MM.1S (cell line): ENCODE data around the gene PTPRN2.

Experiments
- DNase-seq: peaks from one replicate; pipeline ENCODE4 v3.0.0-alpha.2; 2015
- H2AFZ ChIP-seq: fragments of 300-600 bp; sonication (generic); 2 replicates; pipeline ENCODE4 v1.6.0; 2016; ENCODE audit warnings: antibody characterized with exemption, low read length
- H3F3A ChIP-seq: fragments of 300-600 bp; sonication (generic); 2 replicates; pipeline ENCODE4 v1.6.1; 2016; ENCODE audit warnings: mild to moderate bottlenecking, antibody characterized with exemption, low read length, moderate library complexity, mixed read lengths; ENCODE audit not compliant: insufficient read depth
- H3K27ac ChIP-seq: fragments of 300-600 bp; sonication (generic); 2 replicates; pipeline ENCODE4 v1.5.1; 2016; ENCODE audit warnings: mild to moderate bottlenecking, low read length
- H3K27me3 ChIP-seq: fragments of 300-600 bp; sonication (generic); replicated peaks from 2 replicates; pipeline ENCODE4 v1.6.0; 2016; ENCODE audit warnings: low read length; ENCODE audit not compliant: insufficient read depth
- H3K36me3 ChIP-seq: fragments of 300-600 bp; sonication (generic); replicated peaks from 2 replicates; pipeline ENCODE4 v1.6.1; 2016; ENCODE audit warnings: mild to moderate bottlenecking, low read length, mixed read lengths; ENCODE audit not compliant: insufficient read depth
- H3K4me1 ChIP-seq: fragments of 300-600 bp; sonication (generic); 2 replicates; pipeline ENCODE4 v1.6.1; 2016; ENCODE audit warnings: low read length, mixed read lengths
- H3K4me2 ChIP-seq: fragments of 300-600 bp; sonication (generic); 2 replicates; pipeline ENCODE4 v1.6.0; 2016; ENCODE audit warnings: low read depth, low read length
- H3K4me3 ChIP-seq: fragments of 300-600 bp; sonication (generic); 2 replicates; pipeline ENCODE4 v1.5.1; 2016; ENCODE audit warnings: low read length, mixed read lengths
- H3K79me2 ChIP-seq: fragments of 300-600 bp; sonication (generic); 2 replicates; pipeline ENCODE4 v1.6.1; 2016; ENCODE audit warnings: mixed run types, low read length, mixed read lengths
- H3K9ac ChIP-seq: fragments of 300-600 bp; sonication (generic); 2 replicates; pipeline ENCODE4 v1.6.1; 2016; ENCODE audit warnings: low read length, mixed read lengths
- H3K9me2 ChIP-seq: fragments of 300-600 bp; sonication (generic); replicated peaks from 2 replicates; pipeline ENCODE4 v1.6.1; 2016; ENCODE audit warnings: mild to moderate bottlenecking, low read length, mixed read lengths; ENCODE audit not compliant: insufficient read depth
- H3K9me3 ChIP-seq: fragments of 300-600 bp; sonication (generic); replicated peaks from 2 replicates; pipeline ENCODE4 v1.6.1; 2016; ENCODE audit warnings: mild to moderate bottlenecking, low read length, mixed read lengths; ENCODE audit not compliant: insufficient read depth
- H4K20me1 ChIP-seq: fragments of 300-600 bp; sonication (generic); 2 replicates; pipeline ENCODE4 v1.6.1; 2016; ENCODE audit warnings: mild to moderate bottlenecking, low read length, moderate library complexity, mixed read lengths; ENCODE audit not compliant: insufficient read depth
- EZH2 ChIP-seq: fragments of 300-600 bp; sonication (generic); optimal IDR thresholded peaks from 2 replicates; pipeline ENCODE3; 2017; ENCODE audit warnings: low read depth, mild to moderate bottlenecking, antibody characterized with exemption, low read length, mixed read lengths
- EZH2phosphoT487 ChIP-seq: fragments of 300-600 bp; sonication (generic); IDR thresholded peaks from 2 replicates; pipeline ENCODE4 v1.6.1; 2018; ENCODE audit warnings: antibody characterized with exemption, low read length
- TF ChIP-seq, protein P1 (sequence below): fragments of 300-600 bp; sonication (generic); IDR thresholded peaks from 2 replicates; pipeline ENCODE4 v1.5.1; 2016; ENCODE audit warnings: antibody characterized with exemption, low read length, mixed read lengths

Gene PTPRN2

GRCh38 chr7:157801113-157801512 is 786.5 kb downstream of the PTPRN2 start:
- no peak for TF ChIP-seq EZH2phosphoT487
- no peak for TF ChIP-seq EZH2
- TF ChIP-seq, protein P1, sequence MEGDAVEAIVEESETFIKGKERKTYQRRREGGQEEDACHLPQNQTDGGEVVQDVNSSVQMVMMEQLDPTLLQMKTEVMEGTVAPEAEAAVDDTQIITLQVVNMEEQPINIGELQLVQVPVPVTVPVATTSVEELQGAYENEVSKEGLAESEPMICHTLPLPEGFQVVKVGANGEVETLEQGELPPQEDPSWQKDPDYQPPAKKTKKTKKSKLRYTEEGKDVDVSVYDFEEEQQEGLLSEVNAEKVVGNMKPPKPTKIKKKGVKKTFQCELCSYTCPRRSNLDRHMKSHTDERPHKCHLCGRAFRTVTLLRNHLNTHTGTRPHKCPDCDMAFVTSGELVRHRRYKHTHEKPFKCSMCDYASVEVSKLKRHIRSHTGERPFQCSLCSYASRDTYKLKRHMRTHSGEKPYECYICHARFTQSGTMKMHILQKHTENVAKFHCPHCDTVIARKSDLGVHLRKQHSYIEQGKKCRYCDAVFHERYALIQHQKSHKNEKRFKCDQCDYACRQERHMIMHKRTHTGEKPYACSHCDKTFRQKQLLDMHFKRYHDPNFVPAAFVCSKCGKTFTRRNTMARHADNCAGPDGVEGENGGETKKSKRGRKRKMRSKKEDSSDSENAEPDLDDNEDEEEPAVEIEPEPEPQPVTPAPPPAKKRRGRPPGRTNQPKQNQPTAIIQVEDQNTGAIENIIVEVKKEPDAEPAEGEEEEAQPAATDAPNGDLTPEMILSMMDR: no peak
- Histone ChIP-seq H3K9me3 (no peaks in the 10 kb centered on the region), H3K4me2 (no peak overlapping the region), H3K9ac (no peak overlapping the region), H3F3A (no peaks in the 10 kb centered on the region), H4K20me1 (no peaks in the 10 kb centered on the region), H3K4me3 (no peak overlapping the region), H3K79me2 (no peaks in the 10 kb centered on the region), H3K9me2 (no peaks in the 10 kb centered on the region), H3K27me3 (peaks cover 91% of the 10 kb centered on the region), H3K27ac (no peak overlapping the region), H2AFZ (no peak overlapping the region), H3K36me3 (no peaks in the 10 kb centered on the region), H3K4me1 (no peaks in the 10 kb centered on the region)
- DNase-seq: no peak

- no peaks in the 10 kb centered on the region for H3K4me1 ChIP-seq
- no peak overlapping the region for H3K4me2 ChIP-seq
- TF ChIP-seq, protein P1: no peak
- no peak for TF ChIP-seq EZH2
- TF ChIP-seq EZH2phosphoT487: no peak
- no peaks in the 10 kb centered on the region for H4K20me1 ChIP-seq
- H3F3A ChIP-seq: no peaks in the 10 kb centered on the region
- no peaks in the 10 kb centered on the region for H3K9me3 ChIP-seq
- H3K27ac ChIP-seq: no peak overlapping the region
- no peaks in the 10 kb centered on the region for H3K79me2 ChIP-seq
- H3K36me3 ChIP-seq: no peaks in the 10 kb centered on the region
- peaks cover 91% of the 10 kb centered on the region for H3K27me3 ChIP-seq
- DNase-seq: no peak
- H2AFZ ChIP-seq: no peak overlapping the region
- no peak overlapping the region for H3K4me3 ChIP-seq
- H3K9me2 ChIP-seq: no peaks in the 10 kb centered on the region
- H3K9ac ChIP-seq: no peak overlapping the region
Observed at GRCh38 chr7:157800281-157800680, 787.3 kb downstream of the PTPRN2 start.

DNA sequence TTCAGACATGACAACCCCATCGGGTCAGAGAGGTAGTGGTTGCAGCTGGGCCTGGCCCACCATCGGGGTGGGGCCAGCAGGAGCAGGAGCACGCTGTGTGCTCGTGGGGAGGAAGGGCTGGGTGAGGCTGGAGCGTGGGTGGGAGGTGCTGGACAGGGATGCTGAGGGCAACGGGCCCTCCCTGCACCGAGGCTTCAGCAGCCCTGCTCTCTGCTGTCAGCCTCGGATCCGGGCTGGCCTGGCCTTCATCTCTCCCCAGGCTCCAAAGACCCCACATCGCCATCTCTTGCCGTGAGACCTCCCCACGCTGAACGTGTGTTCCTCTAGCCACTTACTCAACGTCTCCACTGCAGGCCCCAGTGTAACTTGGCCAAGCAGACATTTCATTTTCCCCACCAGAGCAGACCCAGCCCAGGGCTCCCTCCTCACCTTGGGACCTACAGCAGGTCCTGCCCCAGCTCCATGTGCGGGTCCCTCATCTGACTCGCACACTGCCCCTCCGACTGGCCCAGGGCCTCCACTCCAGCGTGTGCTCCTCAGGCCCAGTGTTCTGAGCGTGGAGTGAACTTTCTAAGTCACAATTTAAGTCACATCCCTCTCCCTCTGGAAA is 788.4 kb downstream of the PTPRN2 start:
- Histone ChIP-seq H3K4me1 (no peaks in the 10 kb centered on the region), H3K27ac (no peak overlapping the region), H3K9me3 (no peaks in the 10 kb centered on the region), H3F3A (no peaks in the 10 kb centered on the region), H3K9me2 (no peaks in the 10 kb centered on the region), H3K79me2 (no peaks in the 10 kb centered on the region), H3K4me2 (no peak overlapping the region), H3K4me3 (no peak overlapping the region), H3K27me3 (peaks cover 92% of the 10 kb centered on the region), H4K20me1 (no peaks in the 10 kb centered on the region), H3K36me3 (no peaks in the 10 kb centered on the region), H3K9ac (no peak overlapping the region), H2AFZ (no peak overlapping the region)
- TF ChIP-seq, protein P1: no peak
- no peak for TF ChIP-seq EZH2phosphoT487
- TF ChIP-seq EZH2: no peak
- no peak for DNase-seq
